ENCODE measurements around the gene MMP24OS. TPM values are rescaled to one million over a fixed set of nuclear protein-coding genes. Genes with fewer than 3 reads are reported as not detected.

Gene MMP24OS
- total and polyA plus RNA-seq, 4 donors: 5.2 to 16.0 (median 10.3) TPM

DNA sequence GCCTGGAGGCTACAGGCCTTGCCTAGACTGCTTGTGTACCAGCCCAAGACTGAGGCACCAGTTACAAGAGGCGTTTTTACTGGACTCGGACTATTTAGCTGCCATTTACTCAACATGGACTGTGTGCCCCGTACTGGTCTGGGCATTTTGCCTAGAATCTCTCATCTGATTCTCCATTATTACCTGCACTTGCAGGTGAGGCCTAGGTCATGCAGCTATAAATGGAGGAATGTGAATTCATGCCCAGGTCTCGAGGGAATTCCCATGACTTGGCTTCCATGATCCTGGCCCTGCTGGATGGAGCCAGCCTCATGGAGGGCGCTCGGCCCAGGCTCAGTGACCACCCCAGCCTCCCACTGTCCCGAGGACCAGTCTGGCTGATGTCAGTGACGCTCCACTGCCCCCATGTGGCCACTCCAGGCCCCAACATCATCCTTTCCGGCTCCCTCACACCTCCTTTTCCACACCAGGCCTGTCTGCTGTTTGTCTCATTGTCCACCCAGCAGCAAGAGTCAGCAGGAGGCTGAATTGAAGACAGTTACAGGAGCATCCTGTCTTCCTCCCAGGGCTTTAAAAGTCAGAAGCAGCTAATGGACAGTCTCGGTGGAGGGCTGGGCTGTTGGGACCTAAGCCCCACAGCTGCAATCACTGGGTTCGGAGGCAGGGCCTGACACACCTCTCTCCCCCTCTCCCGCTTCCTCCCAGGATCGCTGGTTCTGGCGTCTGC lies 8.7 kb downstream of the MMP24OS start (continued):
- TF ChIP-seq RAD21 (IDR thresholded peaks at IDR 0.05) (peak; percentile 90 to 96), TAF1 (conservative IDR thresholded peaks at IDR 0.05) (no peak), GABPA (IDR thresholded peaks at IDR 0.05 in 1 of 2, conservative IDR thresholded peaks at IDR 0.05 in 1 of 2) (no peak), HNF4G (IDR thresholded peaks at IDR 0.05) (peak; percentile 69), FOXA1 (IDR thresholded peaks at IDR 0.05) (peak; percentile 34)
- TF ChIP-seq, protein P1, sequence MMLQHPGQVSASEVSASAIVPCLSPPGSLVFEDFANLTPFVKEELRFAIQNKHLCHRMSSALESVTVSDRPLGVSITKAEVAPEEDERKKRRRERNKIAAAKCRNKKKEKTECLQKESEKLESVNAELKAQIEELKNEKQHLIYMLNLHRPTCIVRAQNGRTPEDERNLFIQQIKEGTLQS (IDR thresholded peaks at IDR 0.05): no peak

DNA sequence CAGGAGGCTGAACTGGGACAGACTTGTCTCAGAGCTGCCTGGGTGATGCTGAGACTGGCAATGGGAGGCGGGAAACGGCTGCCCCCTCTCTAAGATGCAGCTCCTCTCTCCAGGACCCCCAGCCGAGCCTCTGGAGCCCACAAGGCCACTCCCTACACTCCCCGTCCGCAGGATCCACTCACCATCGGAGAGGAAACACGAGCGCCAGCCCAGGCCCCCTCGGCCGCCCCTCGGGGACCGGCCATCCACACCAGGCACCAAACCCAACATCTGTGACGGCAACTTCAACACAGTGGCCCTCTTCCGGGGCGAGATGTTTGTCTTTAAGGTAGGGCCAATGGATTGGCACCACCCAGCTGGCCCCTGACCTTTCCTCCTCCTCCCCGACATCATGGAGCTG lies 10.8 kb downstream of the MMP24OS start:
- TF ChIP-seq FOXA1 (IDR thresholded peaks at IDR 0.05) (no peak), JUND (IDR thresholded peaks at IDR 0.05) (no peak), NR2F2 (IDR thresholded peaks at IDR 0.05) (no peak), GABPA (IDR thresholded peaks at IDR 0.05 in 1 of 2, conservative IDR thresholded peaks at IDR 0.05 in 1 of 2) (no peak), HNF4G (IDR thresholded peaks at IDR 0.05) (no peak), RXRA (IDR thresholded peaks at IDR 0.05) (no peak), SP1 (IDR thresholded peaks at IDR 0.05) (no peak), FOXA2 (IDR thresholded peaks at IDR 0.05) (no peak)
- TF ChIP-seq, protein P2, sequence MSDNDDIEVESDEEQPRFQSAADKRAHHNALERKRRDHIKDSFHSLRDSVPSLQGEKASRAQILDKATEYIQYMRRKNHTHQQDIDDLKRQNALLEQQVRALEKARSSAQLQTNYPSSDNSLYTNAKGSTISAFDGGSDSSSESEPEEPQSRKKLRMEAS (IDR thresholded peaks at IDR 0.05): no peak
- TF ChIP-seq, protein P3, sequence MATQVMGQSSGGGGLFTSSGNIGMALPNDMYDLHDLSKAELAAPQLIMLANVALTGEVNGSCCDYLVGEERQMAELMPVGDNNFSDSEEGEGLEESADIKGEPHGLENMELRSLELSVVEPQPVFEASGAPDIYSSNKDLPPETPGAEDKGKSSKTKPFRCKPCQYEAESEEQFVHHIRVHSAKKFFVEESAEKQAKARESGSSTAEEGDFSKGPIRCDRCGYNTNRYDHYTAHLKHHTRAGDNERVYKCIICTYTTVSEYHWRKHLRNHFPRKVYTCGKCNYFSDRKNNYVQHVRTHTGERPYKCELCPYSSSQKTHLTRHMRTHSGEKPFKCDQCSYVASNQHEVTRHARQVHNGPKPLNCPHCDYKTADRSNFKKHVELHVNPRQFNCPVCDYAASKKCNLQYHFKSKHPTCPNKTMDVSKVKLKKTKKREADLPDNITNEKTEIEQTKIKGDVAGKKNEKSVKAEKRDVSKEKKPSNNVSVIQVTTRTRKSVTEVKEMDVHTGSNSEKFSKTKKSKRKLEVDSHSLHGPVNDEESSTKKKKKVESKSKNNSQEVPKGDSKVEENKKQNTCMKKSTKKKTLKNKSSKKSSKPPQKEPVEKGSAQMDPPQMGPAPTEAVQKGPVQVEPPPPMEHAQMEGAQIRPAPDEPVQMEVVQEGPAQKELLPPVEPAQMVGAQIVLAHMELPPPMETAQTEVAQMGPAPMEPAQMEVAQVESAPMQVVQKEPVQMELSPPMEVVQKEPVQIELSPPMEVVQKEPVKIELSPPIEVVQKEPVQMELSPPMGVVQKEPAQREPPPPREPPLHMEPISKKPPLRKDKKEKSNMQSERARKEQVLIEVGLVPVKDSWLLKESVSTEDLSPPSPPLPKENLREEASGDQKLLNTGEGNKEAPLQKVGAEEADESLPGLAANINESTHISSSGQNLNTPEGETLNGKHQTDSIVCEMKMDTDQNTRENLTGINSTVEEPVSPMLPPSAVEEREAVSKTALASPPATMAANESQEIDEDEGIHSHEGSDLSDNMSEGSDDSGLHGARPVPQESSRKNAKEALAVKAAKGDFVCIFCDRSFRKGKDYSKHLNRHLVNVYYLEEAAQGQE (IDR thresholded peaks at IDR 0.05): no peak
- TF ChIP-seq, protein P1 (IDR thresholded peaks at IDR 0.05): no peak
- TF ChIP-seq, protein P4, sequence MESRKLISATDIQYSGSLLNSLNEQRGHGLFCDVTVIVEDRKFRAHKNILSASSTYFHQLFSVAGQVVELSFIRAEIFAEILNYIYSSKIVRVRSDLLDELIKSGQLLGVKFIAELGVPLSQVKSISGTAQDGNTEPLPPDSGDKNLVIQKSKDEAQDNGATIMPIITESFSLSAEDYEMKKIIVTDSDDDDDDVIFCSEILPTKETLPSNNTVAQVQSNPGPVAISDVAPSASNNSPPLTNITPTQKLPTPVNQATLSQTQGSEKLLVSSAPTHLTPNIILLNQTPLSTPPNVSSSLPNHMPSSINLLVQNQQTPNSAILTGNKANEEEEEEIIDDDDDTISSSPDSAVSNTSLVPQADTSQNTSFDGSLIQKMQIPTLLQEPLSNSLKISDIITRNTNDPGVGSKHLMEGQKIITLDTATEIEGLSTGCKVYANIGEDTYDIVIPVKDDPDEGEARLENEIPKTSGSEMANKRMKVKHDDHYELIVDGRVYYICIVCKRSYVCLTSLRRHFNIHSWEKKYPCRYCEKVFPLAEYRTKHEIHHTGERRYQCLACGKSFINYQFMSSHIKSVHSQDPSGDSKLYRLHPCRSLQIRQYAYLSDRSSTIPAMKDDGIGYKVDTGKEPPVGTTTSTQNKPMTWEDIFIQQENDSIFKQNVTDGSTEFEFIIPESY (IDR thresholded peaks at IDR 0.05): no peak
- TF ChIP-seq, protein P5, sequence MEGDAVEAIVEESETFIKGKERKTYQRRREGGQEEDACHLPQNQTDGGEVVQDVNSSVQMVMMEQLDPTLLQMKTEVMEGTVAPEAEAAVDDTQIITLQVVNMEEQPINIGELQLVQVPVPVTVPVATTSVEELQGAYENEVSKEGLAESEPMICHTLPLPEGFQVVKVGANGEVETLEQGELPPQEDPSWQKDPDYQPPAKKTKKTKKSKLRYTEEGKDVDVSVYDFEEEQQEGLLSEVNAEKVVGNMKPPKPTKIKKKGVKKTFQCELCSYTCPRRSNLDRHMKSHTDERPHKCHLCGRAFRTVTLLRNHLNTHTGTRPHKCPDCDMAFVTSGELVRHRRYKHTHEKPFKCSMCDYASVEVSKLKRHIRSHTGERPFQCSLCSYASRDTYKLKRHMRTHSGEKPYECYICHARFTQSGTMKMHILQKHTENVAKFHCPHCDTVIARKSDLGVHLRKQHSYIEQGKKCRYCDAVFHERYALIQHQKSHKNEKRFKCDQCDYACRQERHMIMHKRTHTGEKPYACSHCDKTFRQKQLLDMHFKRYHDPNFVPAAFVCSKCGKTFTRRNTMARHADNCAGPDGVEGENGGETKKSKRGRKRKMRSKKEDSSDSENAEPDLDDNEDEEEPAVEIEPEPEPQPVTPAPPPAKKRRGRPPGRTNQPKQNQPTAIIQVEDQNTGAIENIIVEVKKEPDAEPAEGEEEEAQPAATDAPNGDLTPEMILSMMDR (IDR thresholded peaks at IDR 0.05; ENCODE audit: low read depth, low read length, missing input control): no peak
- no peaks in the 10 kb centered on the region for H3K27me3 ChIP-seq (ENCODE audit: control insufficient read depth in 4 of 4, insufficient read depth in 4 of 4, low read length in 3 of 4)
- H3K9ac ChIP-seq (ENCODE audit: low read depth in 1 of 2, low read length in 2 of 2): no peak overlapping the region
- H3K4me3 ChIP-seq (ENCODE audit: low read depth in 1 of 3, low read length in 3 of 3): no peak overlapping the region
- H3K36me3 ChIP-seq (ENCODE audit: control insufficient read depth in 4 of 4, insufficient read depth in 3 of 4, low read depth in 1 of 4, low read length in 3 of 4): peaks cover 1 to 16% (median 6%) of the 10 kb centered on the region in 4 donors
- DNase-seq (ENCODE audit: low spot score): no peak
- no peak overlapping the region for H3K27ac ChIP-seq (ENCODE audit: low read depth in 1 of 2, low read length in 2 of 2)
- WGBS: 95% methylated on average over 16 of the region's 16 CpGs
- peaks cover 5 to 21% (median 14%) of the 10 kb centered on the region in 4 donors for H3K4me1 ChIP-seq (ENCODE audit: control insufficient read depth in 4 of 4, insufficient read depth in 4 of 4, low read length in 3 of 4)
- no peaks in the 10 kb centered on the region for H3K9me3 ChIP-seq (ENCODE audit: control insufficient read depth in 4 of 4, low read length in 3 of 4)
